ENCODE data around the gene ZNF222. TPM values are rescaled to one million over a fixed set of nuclear protein-coding genes. Genes with fewer than 3 reads are reported as not detected.

Gene ZNF222
- polyA plus RNA-seq (ENCODE audit: insufficient read length in 12 of 12) = 1 to 10 TPM in 10 of 12 donors, not detected in 2; 4.4 to 7.6 (median 6.1) TPM
- long read RNA-seq, donor 1, partial matches to known transcripts = 0 of 1 reads
- long read RNA-seq, donor 1, other reads (novel, unspliced or antisense) = 0 of 1 reads
- long read RNA-seq, donor 2, partial matches to known transcripts = 0 of 2 reads
- long read RNA-seq, donor 2, other reads (novel, unspliced or antisense) = 0 of 2 reads
- long read RNA-seq, donor 3, partial matches to known transcripts = 0 of 1 reads
- long read RNA-seq, donor 3, other reads (novel, unspliced or antisense) = 0 of 1 reads
- long read RNA-seq, donor 4 = 0 reads
- long read RNA-seq, donor 5, partial matches to known transcripts = 0 of 1 reads
- long read RNA-seq, donor 5, other reads (novel, unspliced or antisense) = 0 of 1 reads
- long read RNA-seq, donor 6, partial matches to known transcripts = 0 of 1 reads
- long read RNA-seq, donor 6, other reads (novel, unspliced or antisense) = 0 of 1 reads
- long read RNA-seq, donor 7, partial matches to known transcripts = 0 of 1 reads
- long read RNA-seq, donor 7, other reads (novel, unspliced or antisense) = 0 of 1 reads
- long read RNA-seq, donor 8, partial matches to known transcripts = 0 of 1 reads
- long read RNA-seq, donor 8, other reads (novel, unspliced or antisense) = 0 of 1 reads
- long read RNA-seq, donor 9, partial matches to known transcripts = 0 of 1 reads
- long read RNA-seq, donor 9, other reads (novel, unspliced or antisense) = 0 of 1 reads
- long read RNA-seq, donor 10, partial matches to known transcripts = 0 of 2 reads
- long read RNA-seq, donor 10, other reads (novel, unspliced or antisense) = 0 of 2 reads
- long read RNA-seq, donor 11, partial matches to known transcripts = 0 of 2 reads
- long read RNA-seq, donor 11, other reads (novel, unspliced or antisense) = 0 of 2 reads

- DNase-seq = peak; percentile 89
Measured at GRCh38 chr19:44025217-44025936, at the start of gene ZNF222. Gene ZNF222, plus strand, starts transcription at chr19:44025379. Its CDS starts 58 bp downstream, at chr19:44025437.

DNA sequence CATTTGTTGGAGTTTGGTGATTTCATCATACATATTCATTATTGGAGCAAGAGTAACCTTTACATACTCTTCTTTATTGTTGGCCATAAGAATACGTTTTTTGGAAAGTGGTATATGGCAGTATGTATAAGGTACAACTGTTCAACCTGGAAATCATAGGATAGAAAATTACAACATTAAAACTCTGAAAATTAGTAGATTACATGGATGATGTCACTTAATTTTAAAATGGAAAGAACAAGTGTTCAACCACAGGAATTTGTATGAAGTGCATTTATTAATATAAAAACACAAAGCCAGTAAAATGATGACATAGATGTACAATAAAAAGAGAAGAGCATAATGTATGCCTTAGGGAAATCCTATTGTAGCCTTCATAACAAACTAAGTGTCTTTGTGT lies 48.4 kb upstream of the ZNF222 start:
- no peak for DNase-seq

- no peak for DNase-seq
Measured at GRCh38 chr19:43983544-43983911, 41.7 kb upstream of the ZNF222 start.

DNA sequence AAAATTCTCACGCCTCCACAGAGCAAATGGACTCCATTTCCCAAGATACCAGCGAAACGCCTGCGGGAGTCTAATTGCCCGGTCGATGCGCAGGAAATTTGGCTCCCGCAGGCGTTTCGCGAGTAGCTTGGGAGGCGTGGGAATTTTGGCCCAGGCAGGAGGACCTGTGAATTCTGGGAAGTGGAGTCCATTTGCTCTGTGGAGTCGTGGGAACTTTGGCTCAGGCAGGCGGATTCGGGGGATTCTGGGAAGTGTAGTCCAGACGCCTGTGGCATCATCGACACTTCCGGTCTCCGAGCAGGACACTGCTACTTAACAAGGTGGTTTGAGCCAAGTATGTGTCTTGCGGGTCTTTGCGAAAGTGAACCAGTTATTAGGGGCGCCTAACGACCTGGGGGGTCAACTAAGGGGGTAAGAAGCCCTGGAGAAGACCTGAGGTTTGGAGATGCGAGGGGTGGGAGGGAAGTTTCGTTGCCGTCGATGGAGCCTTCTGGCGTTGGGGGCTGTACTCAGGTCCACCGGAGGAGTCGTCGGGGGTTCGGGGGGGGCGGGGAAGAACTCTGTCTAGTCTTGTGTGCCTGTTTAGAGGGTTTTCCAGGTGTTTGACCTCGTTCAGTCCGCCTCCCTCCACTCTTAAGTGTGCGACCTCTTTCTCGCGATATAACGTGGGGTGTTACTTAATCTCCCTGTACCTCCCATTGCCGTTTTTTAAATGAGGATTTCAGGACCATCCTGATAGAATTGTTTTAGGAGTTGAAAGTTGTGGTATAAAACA lies 41.1 kb upstream of the ZNF222 start, which contains the start of gene ZNF155:
TSS of gene ZNF155 (plus strand) at position 277 of the 775 bp plus-strand sequence. CDS start 4,356 bp downstream, outside the sequence.
- DNase-seq = peak; percentile 96

DNA sequence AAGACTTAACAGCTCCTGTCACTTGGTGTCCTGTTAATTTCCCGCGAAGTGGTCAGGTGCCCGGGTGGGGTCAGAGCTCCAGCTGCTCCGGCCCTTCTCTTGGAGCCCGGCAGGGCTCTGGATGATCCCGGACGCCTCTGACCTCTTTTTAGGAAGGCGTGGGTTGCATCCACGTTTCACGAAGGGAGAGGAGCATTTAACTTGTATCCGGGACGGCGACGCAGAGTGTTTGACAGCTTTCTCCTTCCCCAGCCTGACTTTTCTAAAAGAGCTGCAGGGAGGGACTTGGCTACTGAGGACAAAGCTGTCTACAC lies 40.5 kb upstream of the ZNF222 start:
- DNase-seq = no peak

DNA sequence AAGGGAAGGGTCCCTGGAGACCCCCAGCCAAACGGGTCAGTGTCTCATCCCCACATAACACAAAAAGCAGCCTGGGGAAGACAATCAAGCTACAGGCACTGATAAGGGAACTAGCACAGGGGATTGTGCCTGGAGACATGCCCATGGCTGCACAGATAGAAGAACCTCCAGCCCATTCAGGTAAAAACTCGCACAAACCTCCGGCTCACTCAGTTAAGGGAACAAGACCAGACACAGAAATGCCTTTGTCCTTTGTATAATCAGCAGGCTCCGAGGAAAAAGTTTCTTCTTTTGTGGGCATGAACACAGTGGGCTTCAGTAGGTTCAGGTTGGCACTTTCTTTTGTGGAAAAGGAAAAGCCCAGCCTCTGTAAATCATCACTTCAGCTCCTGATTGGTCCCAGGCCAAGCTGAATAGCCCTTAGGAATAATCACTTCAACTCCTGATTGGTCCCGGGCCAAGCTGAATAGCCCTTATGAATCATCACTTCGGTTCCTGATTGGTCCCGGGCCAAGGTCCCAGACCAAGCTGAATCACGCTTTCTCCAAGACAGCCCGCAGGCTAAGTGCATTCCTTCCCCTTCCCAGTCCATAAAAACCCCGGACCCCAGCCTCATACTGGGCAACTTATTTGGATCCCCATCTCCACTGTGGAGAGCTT lies 27.4 kb upstream of the ZNF222 start:
- DNase-seq = no peak

GRCh38 chr19:44002212-44002565 lies 23.0 kb upstream of the ZNF222 start:
- DNase-seq = no peak

DNA sequence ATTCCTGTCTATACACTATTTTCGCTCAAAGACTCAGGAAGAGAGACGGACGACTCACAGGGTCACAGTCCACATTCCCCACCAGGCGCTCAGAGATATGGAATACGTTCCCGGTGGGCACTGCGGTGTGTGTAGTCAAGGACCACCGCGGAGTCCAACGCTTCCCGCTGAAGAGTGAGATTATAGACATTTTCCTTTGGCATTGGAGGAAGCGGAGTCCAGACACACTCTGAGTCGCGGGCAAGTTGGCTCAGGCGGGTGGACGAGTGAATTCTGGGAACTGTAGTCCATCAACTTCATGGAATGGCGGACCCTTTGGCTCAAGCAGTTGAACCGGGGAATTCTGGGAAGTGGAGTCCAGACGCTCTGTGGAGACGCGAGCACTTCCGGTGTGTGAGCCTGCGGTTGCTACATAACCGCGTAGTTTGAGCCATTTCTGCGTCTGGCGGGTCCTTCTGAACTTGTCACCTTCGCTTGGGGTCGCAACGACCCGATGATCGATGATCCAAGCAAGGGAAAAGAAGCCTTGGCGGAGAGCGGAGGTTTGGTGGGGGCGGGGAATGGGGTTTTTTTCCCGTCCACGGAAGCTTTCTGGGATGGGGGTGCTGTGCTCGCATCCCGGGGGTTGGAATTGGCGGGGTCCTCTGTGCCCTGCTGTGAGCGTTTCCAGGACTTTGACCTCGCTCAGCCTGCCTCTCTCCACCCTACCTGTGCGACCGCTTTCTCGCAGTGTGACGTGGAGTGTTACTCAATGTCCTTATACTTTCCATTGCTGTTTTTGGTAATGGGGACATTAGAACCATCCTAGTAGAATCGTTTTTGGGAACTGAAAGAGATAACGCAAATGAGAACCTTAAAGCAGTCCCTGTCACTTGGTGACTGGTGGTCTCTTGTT lies 22.4 kb upstream of the ZNF222 start, which contains the start of gene ZNF230:
TSS of gene ZNF230 (plus strand) at position 392 of the 895 bp plus-strand sequence. CDS start 4,122 bp downstream, outside the sequence.
- peak; percentile 96 for DNase-seq

DNA sequence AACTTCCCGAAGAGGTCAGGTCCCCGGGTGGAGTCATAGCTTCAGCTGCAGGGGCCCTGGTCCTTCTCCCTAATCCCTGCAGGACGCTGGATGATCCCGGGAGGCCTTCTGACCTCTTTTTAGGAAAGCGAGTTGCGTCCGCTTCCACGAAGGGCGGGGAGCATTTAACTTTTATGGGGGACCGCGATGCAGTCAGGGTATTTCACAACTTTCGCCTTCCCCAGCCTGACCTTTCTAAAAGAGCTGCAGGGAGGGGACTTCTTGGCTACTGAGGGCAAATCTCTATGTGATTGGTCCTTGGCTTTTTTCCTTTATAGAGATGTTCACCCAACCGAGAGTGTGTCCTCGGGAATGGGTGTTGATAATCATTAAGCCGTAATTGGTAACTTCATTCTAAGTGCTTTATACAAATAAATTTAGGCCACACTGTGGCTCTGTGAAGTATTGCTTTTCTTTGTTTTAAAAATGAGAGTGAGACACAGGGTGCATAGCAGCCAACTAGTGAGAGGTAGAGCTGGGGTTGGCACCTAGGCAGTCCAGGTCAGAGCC lies 21.6 kb upstream of the ZNF222 start:
- no peak for DNase-seq

DNA sequence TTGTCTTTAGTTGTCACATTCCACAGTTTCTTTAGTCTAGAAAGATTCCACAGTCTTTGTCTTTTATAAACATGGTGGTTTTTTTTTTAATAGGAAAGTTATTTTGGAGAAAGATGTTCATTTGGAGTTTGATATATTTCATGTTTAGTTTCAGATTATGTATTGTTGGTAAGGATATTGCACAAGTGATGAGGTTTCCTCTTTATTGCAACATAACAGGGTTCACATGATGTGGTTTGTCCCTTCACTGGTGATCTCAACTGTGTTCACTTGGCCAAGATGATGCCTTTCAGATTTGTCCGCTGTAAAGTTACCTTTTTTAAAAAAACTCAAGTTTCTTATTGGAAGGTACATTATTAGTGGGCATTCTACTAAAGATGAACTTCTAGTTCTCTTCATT lies 19.2 kb upstream of the ZNF222 start:
- no peak for DNase-seq

DNA sequence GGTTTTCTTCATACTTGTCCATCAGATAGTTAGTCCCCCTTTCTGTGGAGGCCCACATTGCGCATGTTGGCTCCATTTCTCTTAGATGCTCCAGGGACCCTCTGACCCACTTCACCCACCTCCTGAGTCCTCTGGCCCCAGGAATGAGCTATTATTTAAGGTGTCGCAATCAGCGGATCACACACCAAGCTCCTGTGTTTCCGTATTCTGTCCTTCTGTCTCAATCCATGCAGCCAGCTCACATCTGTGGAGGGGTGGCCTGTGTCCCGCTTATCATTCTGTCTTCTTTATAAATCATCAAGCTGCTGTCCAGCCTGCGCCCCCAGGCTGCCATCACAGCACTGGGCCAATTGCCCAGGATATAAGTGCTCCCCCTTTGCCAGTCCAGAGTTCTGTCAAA lies 17.7 kb upstream of the ZNF222 start:
- no peak for DNase-seq

- no peak for DNase-seq
Measured at GRCh38 chr19:44010468-44010867, 14.7 kb upstream of the ZNF222 start.

DNA sequence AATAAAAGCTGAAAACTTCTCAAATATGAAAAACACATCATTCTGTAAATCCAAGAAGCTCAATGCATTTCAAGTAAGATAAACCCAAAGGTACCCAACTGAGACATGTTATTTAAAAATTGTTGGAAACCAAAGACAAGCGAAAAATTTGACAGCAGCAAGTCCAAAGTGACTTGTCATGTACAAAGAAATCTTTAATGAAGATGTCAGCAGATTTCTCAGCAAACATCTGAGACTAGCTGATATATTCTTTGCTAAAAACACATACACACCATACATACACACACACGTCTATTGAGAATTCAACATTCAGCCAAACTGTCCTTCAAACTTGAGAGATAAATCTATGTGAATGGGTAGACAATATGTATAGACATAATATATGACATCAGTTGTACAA lies 5.7 kb upstream of the ZNF222 start:
- DNase-seq = no peak

DNA sequence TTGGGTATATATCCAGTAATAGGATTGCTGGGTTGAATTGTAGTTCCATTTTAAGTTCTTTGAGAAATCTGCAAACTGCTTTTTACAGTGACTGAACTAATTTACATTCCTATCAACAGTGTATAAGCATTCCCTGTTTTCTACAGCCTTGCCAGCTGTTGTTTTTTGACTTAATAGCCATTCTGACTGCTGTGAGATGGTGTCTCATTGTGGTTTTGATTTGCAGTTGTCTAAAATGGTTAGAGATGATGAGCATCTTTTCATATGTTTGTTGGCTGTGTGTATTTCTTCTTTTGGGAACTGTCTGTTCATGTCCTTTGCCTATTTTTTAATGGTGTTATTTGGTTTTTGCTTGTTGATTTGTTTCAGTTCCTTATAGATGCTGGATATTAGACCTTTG lies 4.0 kb upstream of the ZNF222 start:
- DNase-seq = no peak

- no peak for DNase-seq
Measured at GRCh38 chr19:44024900-44025216, 321 bp upstream of the ZNF222 start.

DNA sequence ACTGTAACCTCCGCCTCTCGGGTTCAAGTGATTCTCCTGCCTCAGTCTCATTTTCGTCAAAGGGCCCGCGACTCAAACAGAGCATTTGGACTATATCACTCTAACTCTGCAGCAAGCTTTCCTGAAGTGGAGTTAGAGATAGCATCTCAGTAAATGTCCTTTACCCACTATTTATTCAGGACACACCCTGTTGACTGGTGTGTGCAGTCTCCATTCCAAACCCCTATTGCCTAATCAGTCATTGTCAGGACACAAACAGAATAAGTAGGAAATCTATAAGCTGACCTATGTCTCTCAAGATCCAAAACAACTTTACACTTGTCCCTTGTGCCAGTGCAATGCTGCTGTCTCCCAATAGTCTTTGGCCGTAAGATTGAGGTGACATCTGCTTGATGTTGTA lies 1.4 kb downstream of the ZNF222 start:
- DNase-seq = no peak

GRCh38 chr19:44032001-44032610 lies 6.9 kb downstream of the ZNF222 start:
- no peak for DNase-seq

- no peak for DNase-seq
Measured at GRCh38 chr19:44042147-44042546, 17.0 kb downstream of the ZNF222 start.
